Aorta (tissue), 4 donors: Measurements from ENCODE around the gene OR1L4. TPM values are rescaled to one million over a fixed set of nuclear protein-coding genes. Genes with fewer than 3 reads are reported as not detected.

Experiments used
- polyA plus RNA-seq, 2 donors: library from polyadenylated mRNA; stranded (reverse); fragments of 200-250 nt; gene quantifications; one replicate each; pipeline ENCODE4 v1.2.3, GENCODE V29; 2013
- total RNA-seq, 2 donors: library from RNA; stranded (reverse); fragmentation: NEBNext Ultra II Directional; extraction: Animal tissue kit (Norgen Biotek cat#: 25700); gene quantifications; one replicate each; pipeline ENCODE4 v1.2.1, GENCODE V29; 2021
- donor health status: healthy with polysubstance abuse.
- donor health status: Bipolar disorder and iron deficiency.
- donor health status: DM: no; HTN: no; CAD: no.
- donor health status: DM: yes; HTN: yes; CAD: no.

Gene OR1L4
- total and polyA plus RNA-seq, 4 donors: not detected

Other genes with a start within 250 kb of the OR1L4 start
- gene OR1J1, start 246.1 kb upstream of the OR1L4 start, total RNA-seq: not detected
- not detected for gene OR1J1, start 246.1 kb upstream of the OR1L4 start, polyA plus RNA-seq
- not detected for gene OR1J2, start 213.2 kb upstream of the OR1L4 start, total RNA-seq
- gene OR1J2, start 213.2 kb upstream of the OR1L4 start, polyA plus RNA-seq: not detected
- not detected for gene OR1J4, start 204.8 kb upstream of the OR1L4 start, total RNA-seq
- not detected for gene OR1J4, start 204.8 kb upstream of the OR1L4 start, polyA plus RNA-seq
- gene OR1N1, start 196.7 kb upstream of the OR1L4 start, total RNA-seq: not detected
- not detected for gene OR1N1, start 196.7 kb upstream of the OR1L4 start, polyA plus RNA-seq
- not detected for gene OR1N2, start 170.9 kb upstream of the OR1L4 start, total RNA-seq
- gene OR1N2, start 170.9 kb upstream of the OR1L4 start, polyA plus RNA-seq: not detected
- not detected for gene OR1L8, start 140.6 kb upstream of the OR1L4 start, total RNA-seq
- not detected for gene OR1L8, start 140.6 kb upstream of the OR1L4 start, polyA plus RNA-seq
- not detected for gene OR1Q1, start 109.3 kb upstream of the OR1L4 start, total RNA-seq
- not detected for gene OR1Q1, start 109.3 kb upstream of the OR1L4 start, polyA plus RNA-seq
- gene OR1B1, start 66.4 kb upstream of the OR1L4 start, total RNA-seq: not detected
- gene OR1B1, start 66.4 kb upstream of the OR1L4 start, polyA plus RNA-seq: not detected
- not detected for gene OR1L1, start 62.3 kb upstream of the OR1L4 start, total RNA-seq
- not detected for gene OR1L1, start 62.3 kb upstream of the OR1L4 start, polyA plus RNA-seq
- gene OR1L3, start 48.9 kb upstream of the OR1L4 start, total RNA-seq: not detected
- gene OR1L3, start 48.9 kb upstream of the OR1L4 start, polyA plus RNA-seq: not detected
- gene OR1L6, start 18.3 kb downstream of the OR1L4 start, total RNA-seq: not detected
- not detected for gene OR1L6, start 18.3 kb downstream of the OR1L4 start, polyA plus RNA-seq
- gene OR5C1, start 64.9 kb downstream of the OR1L4 start, total RNA-seq: not detected
- not detected for gene OR5C1, start 64.9 kb downstream of the OR1L4 start, polyA plus RNA-seq
- gene OR1K1, start 76.1 kb downstream of the OR1L4 start, total RNA-seq: not detected
- not detected for gene OR1K1, start 76.1 kb downstream of the OR1L4 start, polyA plus RNA-seq
- 10 to 100 TPM; 18.7 to 23.1 TPM for gene PDCL, start 104.6 kb downstream of the OR1L4 start, total RNA-seq
- gene PDCL, start 104.6 kb downstream of the OR1L4 start, polyA plus RNA-seq: 10 to 100 TPM; 11.2 to 16.7 TPM
- 10 to 100 TPM; 52.7 to 54.1 TPM for gene RC3H2, start 181.4 kb downstream of the OR1L4 start, total RNA-seq
- gene RC3H2, start 181.4 kb downstream of the OR1L4 start, polyA plus RNA-seq: 10 to 100 TPM; 10.8 to 14.9 TPM
- 1 to 10 TPM; 8.4 to 9.0 TPM for gene ZBTB6, start 189.3 kb downstream of the OR1L4 start, total RNA-seq
- gene ZBTB6, start 189.3 kb downstream of the OR1L4 start, polyA plus RNA-seq: 1 to 10 TPM; 4.1 to 4.8 TPM
- gene ZBTB26, start 207.5 kb downstream of the OR1L4 start, total RNA-seq: 1 to 10 TPM; 5.8 to 9.3 TPM
- gene ZBTB26, start 207.5 kb downstream of the OR1L4 start, polyA plus RNA-seq: 1 to 10 TPM; 4.3 to 4.9 TPM
- gene RABGAP1, start 217.0 kb downstream of the OR1L4 start, total RNA-seq: 100 to 1,000 TPM in 1 of 2 donors, 10 to 100 TPM in 1; 95.6 to 100 TPM
- 10 to 100 TPM; 30.8 to 43.9 TPM for gene RABGAP1, start 217.0 kb downstream of the OR1L4 start, polyA plus RNA-seq